WTC11 (cell line): ENCODE data around the gene ZDHHC24. TPM values are rescaled to one million over a fixed set of nuclear protein-coding genes. Genes with fewer than 3 reads are reported as not detected.

Experiments used
- CBFB ChIP-seq: sonication (generic); formaldehyde crosslinking; IDR thresholded peaks from 2 replicates; pipeline ENCODE4 v1.8.1; 2022; ENCODE audit warnings: mild to moderate bottlenecking, low read depth, missing genetic modification reagents
- ESRRA ChIP-seq: sonication (generic); formaldehyde crosslinking; IDR thresholded peaks from 2 replicates; pipeline ENCODE4 v1.8.1; 2022; ENCODE audit warnings: mild to moderate bottlenecking, missing genetic modification reagents, borderline replicate concordance
- ETV6 ChIP-seq: sonication (generic); formaldehyde crosslinking; IDR thresholded peaks from 2 replicates; pipeline ENCODE4 v1.8.1; 2022; ENCODE audit warnings: mild to moderate bottlenecking, missing genetic modification reagents
- HMGA2 ChIP-seq: fragments of 250-450 bp; sonication (Bioruptor Pico); IDR thresholded peaks from 2 replicates; pipeline ENCODE4 v1.4.0; 2021; ENCODE audit warnings: mild to moderate bottlenecking, moderate library complexity
- KAT7 ChIP-seq: sonication (generic); formaldehyde crosslinking; IDR thresholded peaks from 2 replicates; pipeline ENCODE4 v1.8.1; 2023; ENCODE audit warnings: missing genetic modification reagents, mild to moderate bottlenecking, borderline replicate concordance
- NR2C2 ChIP-seq: sonication (generic); formaldehyde crosslinking; IDR thresholded peaks from 2 replicates; pipeline ENCODE4 v1.8.0; 2022; ENCODE audit warnings: mild to moderate bottlenecking, missing genetic modification reagents
- NR3C1 ChIP-seq: sonication (generic); formaldehyde crosslinking; conservative IDR thresholded peaks from 2 replicates; pipeline ENCODE4 v1.8.1; 2023; ENCODE audit warnings: low read depth, mild to moderate bottlenecking, missing genetic modification reagents
- OVOL2 ChIP-seq: fragments of 250-450 bp; sonication (Bioruptor Pico); IDR thresholded peaks from 2 replicates; pipeline ENCODE4 v1.9.0; 2021; ENCODE audit warnings: mild to moderate bottlenecking, borderline replicate concordance
- RELA ChIP-seq: sonication (generic); formaldehyde crosslinking; IDR thresholded peaks from 2 replicates; pipeline ENCODE4 v1.8.1; 2022; ENCODE audit warnings: missing genetic modification reagents, mild to moderate bottlenecking, borderline replicate concordance
- TEAD4 ChIP-seq: sonication (generic); formaldehyde crosslinking; IDR thresholded peaks from 2 replicates; pipeline ENCODE4 v1.8.0; 2022; ENCODE audit warnings: mild to moderate bottlenecking, missing genetic modification reagents
- ZNF121 ChIP-seq: sonication (generic); formaldehyde crosslinking; IDR thresholded peaks from 2 replicates; pipeline ENCODE4 v1.8.0; 2023; ENCODE audit warnings: missing genetic modification reagents
- ZNF138 ChIP-seq: sonication (generic); formaldehyde crosslinking; conservative IDR thresholded peaks from 2 replicates; pipeline ENCODE4 v1.8.1; 2022; ENCODE audit warnings: mild to moderate bottlenecking, moderate library complexity, missing genetic modification reagents
- ZNF232 ChIP-seq: sonication (generic); formaldehyde crosslinking; IDR thresholded peaks from 2 replicates; pipeline ENCODE4 v1.8.0; 2022; ENCODE audit warnings: mild to moderate bottlenecking, missing genetic modification reagents
- ZNF416 ChIP-seq: fragments of 250-450 bp; sonication (Bioruptor Pico); IDR thresholded peaks from 2 replicates; pipeline ENCODE4 v1.9.0; 2021; ENCODE audit warnings: mild to moderate bottlenecking, inconsistent platforms
- total RNA-seq: library from RNA; stranded (reverse); gene quantifications from 3 replicates; pipeline ENCODE4 v1.2.3, GENCODE V29; 2021
- TF ChIP-seq, protein P1 (sequence below): sonication (generic); formaldehyde crosslinking; IDR thresholded peaks from 2 replicates; pipeline ENCODE4 v1.8.0; 2022; ENCODE audit warnings: mild to moderate bottlenecking, missing genetic modification reagents
- TF ChIP-seq, protein P2 (sequence below): sonication (generic); formaldehyde crosslinking; IDR thresholded peaks from 2 replicates; pipeline ENCODE4 v1.8.1; 2023; ENCODE audit warnings: mild to moderate bottlenecking, missing genetic modification reagents, moderate library complexity
- TF ChIP-seq, protein P3 (sequence below): sonication (generic); formaldehyde crosslinking; conservative IDR thresholded peaks from 2 replicates; pipeline ENCODE4 v1.8.1; 2022; ENCODE audit warnings: mild to moderate bottlenecking, missing genetic modification reagents
- TF ChIP-seq, protein P4 (sequence below): fragments of 250-450 bp; sonication (Bioruptor Pico); IDR thresholded peaks from 2 replicates; pipeline ENCODE4 v1.9.0; 2021; ENCODE audit warnings: mild to moderate bottlenecking
- TF ChIP-seq, protein P5 (sequence below): sonication (generic); formaldehyde crosslinking; IDR thresholded peaks from 2 replicates; pipeline ENCODE4 v1.8.1; 2023; ENCODE audit warnings: mild to moderate bottlenecking, missing genetic modification reagents
- TF ChIP-seq, protein P6 (sequence below): sonication (generic); formaldehyde crosslinking; IDR thresholded peaks from 2 replicates; pipeline ENCODE4 v1.8.0; 2022; ENCODE audit warnings: mild to moderate bottlenecking, missing genetic modification reagents
- TF ChIP-seq, protein P7 (sequence below): fragments of 250-450 bp; sonication (Bioruptor Pico); IDR thresholded peaks from 2 replicates; pipeline ENCODE4 v1.9.0; 2021; ENCODE audit warnings: moderate library complexity, mild to moderate bottlenecking, inconsistent platforms, borderline replicate concordance
- TF ChIP-seq, protein P8 (sequence below): fragments of 250-450 bp; sonication (Bioruptor Pico); IDR thresholded peaks from 2 replicates; pipeline ENCODE4 v1.8.0; 2021; ENCODE audit warnings: mild to moderate bottlenecking
- TF ChIP-seq, protein P9 (sequence below): sonication (generic); formaldehyde crosslinking; IDR thresholded peaks from 2 replicates; pipeline ENCODE4 v1.8.0; 2023; ENCODE audit warnings: missing genetic modification reagents, mild to moderate bottlenecking, borderline replicate concordance
- TF ChIP-seq, protein P10 (sequence below): sonication (generic); formaldehyde crosslinking; IDR thresholded peaks from 2 replicates; pipeline ENCODE4 v1.8.1; 2022; ENCODE audit warnings: mild to moderate bottlenecking, moderate library complexity, missing genetic modification reagents
- TF ChIP-seq, protein P11 (sequence below): sonication (generic); formaldehyde crosslinking; IDR thresholded peaks from 2 replicates; pipeline ENCODE4 v1.8.0; 2022; ENCODE audit warnings: mild to moderate bottlenecking, missing genetic modification reagents

The ZDHHC24 gene
- total RNA-seq, 1 experiment from 2014 or later = 14.8 TPM

DNA sequence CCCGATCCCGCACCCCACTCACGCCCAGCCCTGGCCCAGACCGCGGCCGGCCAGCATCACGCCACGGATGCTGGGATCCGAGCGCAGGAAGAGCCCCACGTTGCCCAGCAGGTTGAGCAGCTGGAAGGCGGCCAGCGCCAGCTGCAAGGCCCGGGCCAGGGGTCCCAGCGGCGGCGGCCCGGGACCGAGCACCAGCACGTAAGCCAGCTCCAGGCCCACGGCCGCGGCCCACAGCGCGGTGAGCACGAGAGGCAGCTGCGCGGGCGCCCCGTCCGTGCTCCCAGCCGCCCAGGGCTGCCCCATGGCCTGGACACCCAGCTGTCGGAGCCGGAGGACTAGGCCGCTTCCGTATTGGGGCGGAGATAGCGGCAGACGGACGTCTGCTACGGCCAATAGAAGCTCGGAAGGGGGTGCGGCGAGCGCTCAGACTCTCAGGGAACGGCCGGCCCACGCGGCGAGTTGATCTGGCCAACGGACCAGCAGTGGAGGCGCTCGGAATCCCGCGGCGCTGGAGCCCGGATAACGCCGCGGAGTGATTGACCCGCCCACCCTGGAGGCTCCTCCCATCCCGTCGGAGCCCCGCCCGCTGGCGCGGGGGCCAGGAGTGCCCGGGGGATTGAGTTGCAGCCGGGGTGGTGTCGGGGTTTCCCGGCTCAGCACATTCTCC lies at the start of gene ZDHHC24 (continued):
- TF ChIP-seq RELA (CRISPR knock-in tag) (peak; percentile 47; the same call in 1 of the 2 replicates), TEAD4 (CRISPR knock-in tag) (no peak), OVOL2 (CRISPR knock-in tag) (no peak), ESRRA (CRISPR knock-in tag) (no peak), ZNF138 (no peak), ZNF232 (CRISPR knock-in tag) (no peak), ZNF121 (CRISPR knock-in tag) (no peak), ZNF416 (no peak), NR2C2 (CRISPR knock-in tag) (no peak), HMGA2 (CRISPR knock-in tag) (no peak), KAT7 (no peak), CBFB (CRISPR knock-in tag) (no peak), NR3C1 (CRISPR knock-in tag) (no peak), ETV6 (CRISPR knock-in tag) (no peak)
- TF ChIP-seq, protein P1, sequence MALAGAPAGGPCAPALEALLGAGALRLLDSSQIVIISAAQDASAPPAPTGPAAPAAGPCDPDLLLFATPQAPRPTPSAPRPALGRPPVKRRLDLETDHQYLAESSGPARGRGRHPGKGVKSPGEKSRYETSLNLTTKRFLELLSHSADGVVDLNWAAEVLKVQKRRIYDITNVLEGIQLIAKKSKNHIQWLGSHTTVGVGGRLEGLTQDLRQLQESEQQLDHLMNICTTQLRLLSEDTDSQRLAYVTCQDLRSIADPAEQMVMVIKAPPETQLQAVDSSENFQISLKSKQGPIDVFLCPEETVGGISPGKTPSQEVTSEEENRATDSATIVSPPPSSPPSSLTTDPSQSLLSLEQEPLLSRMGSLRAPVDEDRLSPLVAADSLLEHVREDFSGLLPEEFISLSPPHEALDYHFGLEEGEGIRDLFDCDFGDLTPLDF (CRISPR knock-in tag) = no peak
- TF ChIP-seq, protein P2, sequence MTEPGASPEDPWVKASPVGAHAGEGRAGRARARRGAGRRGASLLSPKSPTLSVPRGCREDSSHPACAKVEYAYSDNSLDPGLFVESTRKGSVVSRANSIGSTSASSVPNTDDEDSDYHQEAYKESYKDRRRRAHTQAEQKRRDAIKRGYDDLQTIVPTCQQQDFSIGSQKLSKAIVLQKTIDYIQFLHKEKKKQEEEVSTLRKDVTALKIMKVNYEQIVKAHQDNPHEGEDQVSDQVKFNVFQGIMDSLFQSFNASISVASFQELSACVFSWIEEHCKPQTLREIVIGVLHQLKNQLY (CRISPR knock-in tag) = no peak
- TF ChIP-seq, protein P3, sequence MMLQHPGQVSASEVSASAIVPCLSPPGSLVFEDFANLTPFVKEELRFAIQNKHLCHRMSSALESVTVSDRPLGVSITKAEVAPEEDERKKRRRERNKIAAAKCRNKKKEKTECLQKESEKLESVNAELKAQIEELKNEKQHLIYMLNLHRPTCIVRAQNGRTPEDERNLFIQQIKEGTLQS (CRISPR knock-in tag) = no peak
- TF ChIP-seq, protein P4, sequence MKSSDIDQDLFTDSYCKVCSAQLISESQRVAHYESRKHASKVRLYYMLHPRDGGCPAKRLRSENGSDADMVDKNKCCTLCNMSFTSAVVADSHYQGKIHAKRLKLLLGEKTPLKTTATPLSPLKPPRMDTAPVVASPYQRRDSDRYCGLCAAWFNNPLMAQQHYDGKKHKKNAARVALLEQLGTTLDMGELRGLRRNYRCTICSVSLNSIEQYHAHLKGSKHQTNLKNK (CRISPR knock-in tag) = no peak
- TF ChIP-seq, protein P5, sequence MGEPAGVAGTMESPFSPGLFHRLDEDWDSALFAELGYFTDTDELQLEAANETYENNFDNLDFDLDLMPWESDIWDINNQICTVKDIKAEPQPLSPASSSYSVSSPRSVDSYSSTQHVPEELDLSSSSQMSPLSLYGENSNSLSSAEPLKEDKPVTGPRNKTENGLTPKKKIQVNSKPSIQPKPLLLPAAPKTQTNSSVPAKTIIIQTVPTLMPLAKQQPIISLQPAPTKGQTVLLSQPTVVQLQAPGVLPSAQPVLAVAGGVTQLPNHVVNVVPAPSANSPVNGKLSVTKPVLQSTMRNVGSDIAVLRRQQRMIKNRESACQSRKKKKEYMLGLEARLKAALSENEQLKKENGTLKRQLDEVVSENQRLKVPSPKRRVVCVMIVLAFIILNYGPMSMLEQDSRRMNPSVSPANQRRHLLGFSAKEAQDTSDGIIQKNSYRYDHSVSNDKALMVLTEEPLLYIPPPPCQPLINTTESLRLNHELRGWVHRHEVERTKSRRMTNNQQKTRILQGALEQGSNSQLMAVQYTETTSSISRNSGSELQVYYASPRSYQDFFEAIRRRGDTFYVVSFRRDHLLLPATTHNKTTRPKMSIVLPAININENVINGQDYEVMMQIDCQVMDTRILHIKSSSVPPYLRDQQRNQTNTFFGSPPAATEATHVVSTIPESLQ (CRISPR knock-in tag) = no peak
- TF ChIP-seq, protein P6, sequence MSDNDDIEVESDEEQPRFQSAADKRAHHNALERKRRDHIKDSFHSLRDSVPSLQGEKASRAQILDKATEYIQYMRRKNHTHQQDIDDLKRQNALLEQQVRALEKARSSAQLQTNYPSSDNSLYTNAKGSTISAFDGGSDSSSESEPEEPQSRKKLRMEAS = peak; percentile 44; the same call in 1 of the 2 replicates
- TF ChIP-seq, protein P7, sequence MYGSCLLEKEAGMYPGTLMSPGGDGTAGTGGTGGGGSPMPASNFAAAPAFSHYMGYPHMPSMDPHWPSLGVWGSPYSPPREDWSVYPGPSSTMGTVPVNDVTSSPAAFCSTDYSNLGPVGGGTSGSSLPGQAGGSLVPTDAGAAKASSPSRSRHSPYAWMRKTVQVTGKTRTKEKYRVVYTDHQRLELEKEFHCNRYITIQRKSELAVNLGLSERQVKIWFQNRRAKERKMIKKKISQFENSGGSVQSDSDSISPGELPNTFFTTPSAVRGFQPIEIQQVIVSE (CRISPR knock-in tag) = no peak
- TF ChIP-seq, protein P8, sequence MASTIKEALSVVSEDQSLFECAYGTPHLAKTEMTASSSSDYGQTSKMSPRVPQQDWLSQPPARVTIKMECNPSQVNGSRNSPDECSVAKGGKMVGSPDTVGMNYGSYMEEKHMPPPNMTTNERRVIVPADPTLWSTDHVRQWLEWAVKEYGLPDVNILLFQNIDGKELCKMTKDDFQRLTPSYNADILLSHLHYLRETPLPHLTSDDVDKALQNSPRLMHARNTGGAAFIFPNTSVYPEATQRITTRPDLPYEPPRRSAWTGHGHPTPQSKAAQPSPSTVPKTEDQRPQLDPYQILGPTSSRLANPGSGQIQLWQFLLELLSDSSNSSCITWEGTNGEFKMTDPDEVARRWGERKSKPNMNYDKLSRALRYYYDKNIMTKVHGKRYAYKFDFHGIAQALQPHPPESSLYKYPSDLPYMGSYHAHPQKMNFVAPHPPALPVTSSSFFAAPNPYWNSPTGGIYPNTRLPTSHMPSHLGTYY (CRISPR knock-in tag) = no peak
- TF ChIP-seq, protein P9, sequence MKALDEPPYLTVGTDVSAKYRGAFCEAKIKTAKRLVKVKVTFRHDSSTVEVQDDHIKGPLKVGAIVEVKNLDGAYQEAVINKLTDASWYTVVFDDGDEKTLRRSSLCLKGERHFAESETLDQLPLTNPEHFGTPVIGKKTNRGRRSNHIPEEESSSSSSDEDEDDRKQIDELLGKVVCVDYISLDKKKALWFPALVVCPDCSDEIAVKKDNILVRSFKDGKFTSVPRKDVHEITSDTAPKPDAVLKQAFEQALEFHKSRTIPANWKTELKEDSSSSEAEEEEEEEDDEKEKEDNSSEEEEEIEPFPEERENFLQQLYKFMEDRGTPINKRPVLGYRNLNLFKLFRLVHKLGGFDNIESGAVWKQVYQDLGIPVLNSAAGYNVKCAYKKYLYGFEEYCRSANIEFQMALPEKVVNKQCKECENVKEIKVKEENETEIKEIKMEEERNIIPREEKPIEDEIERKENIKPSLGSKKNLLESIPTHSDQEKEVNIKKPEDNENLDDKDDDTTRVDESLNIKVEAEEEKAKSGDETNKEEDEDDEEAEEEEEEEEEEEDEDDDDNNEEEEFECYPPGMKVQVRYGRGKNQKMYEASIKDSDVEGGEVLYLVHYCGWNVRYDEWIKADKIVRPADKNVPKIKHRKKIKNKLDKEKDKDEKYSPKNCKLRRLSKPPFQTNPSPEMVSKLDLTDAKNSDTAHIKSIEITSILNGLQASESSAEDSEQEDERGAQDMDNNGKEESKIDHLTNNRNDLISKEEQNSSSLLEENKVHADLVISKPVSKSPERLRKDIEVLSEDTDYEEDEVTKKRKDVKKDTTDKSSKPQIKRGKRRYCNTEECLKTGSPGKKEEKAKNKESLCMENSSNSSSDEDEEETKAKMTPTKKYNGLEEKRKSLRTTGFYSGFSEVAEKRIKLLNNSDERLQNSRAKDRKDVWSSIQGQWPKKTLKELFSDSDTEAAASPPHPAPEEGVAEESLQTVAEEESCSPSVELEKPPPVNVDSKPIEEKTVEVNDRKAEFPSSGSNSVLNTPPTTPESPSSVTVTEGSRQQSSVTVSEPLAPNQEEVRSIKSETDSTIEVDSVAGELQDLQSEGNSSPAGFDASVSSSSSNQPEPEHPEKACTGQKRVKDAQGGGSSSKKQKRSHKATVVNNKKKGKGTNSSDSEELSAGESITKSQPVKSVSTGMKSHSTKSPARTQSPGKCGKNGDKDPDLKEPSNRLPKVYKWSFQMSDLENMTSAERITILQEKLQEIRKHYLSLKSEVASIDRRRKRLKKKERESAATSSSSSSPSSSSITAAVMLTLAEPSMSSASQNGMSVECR (CRISPR knock-in tag) = 0 out of 2 replicates have a peak, but pooled peaks have one; percentile 30
- TF ChIP-seq, protein P10, sequence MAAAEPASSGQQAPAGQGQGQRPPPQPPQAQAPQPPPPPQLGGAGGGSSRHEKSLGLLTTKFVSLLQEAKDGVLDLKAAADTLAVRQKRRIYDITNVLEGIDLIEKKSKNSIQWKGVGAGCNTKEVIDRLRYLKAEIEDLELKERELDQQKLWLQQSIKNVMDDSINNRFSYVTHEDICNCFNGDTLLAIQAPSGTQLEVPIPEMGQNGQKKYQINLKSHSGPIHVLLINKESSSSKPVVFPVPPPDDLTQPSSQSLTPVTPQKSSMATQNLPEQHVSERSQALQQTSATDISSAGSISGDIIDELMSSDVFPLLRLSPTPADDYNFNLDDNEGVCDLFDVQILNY (CRISPR knock-in tag) = no peak
- TF ChIP-seq, protein P11, sequence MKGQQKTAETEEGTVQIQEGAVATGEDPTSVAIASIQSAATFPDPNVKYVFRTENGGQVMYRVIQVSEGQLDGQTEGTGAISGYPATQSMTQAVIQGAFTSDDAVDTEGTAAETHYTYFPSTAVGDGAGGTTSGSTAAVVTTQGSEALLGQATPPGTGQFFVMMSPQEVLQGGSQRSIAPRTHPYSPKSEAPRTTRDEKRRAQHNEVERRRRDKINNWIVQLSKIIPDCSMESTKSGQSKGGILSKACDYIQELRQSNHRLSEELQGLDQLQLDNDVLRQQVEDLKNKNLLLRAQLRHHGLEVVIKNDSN (CRISPR knock-in tag) = no peak; the same call in 1 of the 2 replicates
